Measurements from ENCODE around the gene RBL1.

DNA sequence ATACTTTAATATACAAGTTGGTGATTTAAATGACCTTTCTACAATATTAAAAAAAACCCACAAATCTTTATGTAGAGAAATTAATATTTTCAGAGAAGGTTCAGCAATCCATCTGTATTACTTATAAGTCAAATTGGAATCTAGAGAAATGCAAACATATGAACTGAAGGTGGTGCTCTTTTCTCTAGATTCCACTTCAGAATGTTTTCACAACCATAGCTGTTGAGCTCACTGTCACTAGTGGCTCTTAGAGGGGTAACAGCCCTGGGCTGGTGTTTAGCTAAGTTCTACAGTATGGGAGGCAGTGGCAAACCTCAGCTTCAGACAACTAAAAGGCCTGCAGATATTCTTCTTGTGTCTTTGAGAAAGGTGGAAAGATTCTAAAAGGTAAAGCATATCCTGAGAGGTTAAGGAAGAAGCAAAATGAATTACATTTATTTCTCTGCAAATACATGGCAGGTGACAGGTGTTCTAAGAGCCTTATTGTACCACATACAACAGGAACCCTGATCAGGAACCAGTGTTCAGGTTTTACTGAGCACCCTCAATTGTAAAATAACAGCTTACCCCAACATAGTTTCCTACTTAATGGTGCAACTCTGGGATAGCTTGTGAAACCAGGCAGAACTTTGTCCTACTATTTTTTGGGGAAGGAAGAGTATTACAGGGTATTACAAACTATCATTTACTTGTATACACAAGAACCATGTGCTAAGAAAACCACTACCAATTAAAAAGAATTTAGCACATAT is 87.7 kb downstream of the RBL1 start:
- TF ChIP-seq, protein P1, sequence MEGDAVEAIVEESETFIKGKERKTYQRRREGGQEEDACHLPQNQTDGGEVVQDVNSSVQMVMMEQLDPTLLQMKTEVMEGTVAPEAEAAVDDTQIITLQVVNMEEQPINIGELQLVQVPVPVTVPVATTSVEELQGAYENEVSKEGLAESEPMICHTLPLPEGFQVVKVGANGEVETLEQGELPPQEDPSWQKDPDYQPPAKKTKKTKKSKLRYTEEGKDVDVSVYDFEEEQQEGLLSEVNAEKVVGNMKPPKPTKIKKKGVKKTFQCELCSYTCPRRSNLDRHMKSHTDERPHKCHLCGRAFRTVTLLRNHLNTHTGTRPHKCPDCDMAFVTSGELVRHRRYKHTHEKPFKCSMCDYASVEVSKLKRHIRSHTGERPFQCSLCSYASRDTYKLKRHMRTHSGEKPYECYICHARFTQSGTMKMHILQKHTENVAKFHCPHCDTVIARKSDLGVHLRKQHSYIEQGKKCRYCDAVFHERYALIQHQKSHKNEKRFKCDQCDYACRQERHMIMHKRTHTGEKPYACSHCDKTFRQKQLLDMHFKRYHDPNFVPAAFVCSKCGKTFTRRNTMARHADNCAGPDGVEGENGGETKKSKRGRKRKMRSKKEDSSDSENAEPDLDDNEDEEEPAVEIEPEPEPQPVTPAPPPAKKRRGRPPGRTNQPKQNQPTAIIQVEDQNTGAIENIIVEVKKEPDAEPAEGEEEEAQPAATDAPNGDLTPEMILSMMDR (conservative IDR thresholded peaks at IDR 0.05; ENCODE audit: low read depth, low read length) = peak; percentile 34; the same call in 1 of the 2 replicates
- TF ChIP-seq EZH2 (IDR thresholded peaks at IDR 0.05; ENCODE audit: borderline replicate concordance, low read depth, low read length, poor library complexity, severe bottlenecking) = no peak

All from A673 (cell line).